CD4-positive, alpha-beta T cell treated with Interleukin-4 for 1 hour (primary cell): ENCODE data around the gene NKIRAS2.

Experiments
- DNase-seq, 2 donors: peaks; one replicate each; pipeline ENCODE4 v3.0.0-alpha.2; 2020 to 2022

Gene NKIRAS2

DNA sequence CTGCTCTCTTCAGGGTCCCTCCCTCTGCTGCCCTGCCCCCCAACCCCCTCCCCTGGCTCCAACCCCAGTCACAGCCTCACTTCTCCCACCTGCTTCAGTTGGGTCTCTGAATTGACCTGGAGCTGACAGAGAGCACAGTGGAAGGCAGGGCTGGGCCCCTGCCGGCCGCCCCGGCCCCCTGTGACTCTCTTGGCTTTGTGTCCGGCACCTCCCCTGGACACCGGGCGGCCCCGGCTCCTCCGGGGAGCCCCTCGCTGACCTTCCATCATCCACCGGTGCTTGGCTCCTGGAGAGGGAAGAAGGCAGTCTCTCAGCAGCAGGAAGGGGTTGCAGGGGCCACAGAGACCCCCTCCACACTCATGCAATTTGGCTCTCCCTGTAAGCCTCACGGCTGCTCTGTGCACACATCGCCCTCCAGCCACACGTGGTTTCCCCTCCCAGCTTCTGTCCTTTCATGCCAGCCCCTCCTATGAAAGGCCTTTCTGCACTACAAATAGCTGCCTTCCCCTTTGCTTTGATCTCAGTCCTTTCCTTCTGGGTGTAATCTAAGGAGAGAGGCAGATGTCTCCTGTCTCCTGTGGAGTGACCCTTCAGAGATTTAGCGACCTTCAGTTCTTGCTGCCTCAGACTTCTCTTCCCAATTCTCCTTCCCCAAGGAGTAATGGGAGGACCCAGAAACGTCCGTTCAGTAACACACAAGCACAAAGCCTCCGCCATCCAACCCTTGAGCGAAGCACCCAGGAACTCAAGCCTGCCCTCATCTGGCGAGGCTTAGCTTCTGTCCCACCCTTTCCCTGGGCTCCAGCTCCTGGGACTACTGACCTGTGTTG is 8.3 kb downstream of the NKIRAS2 start:
- DNase-seq = no peak

DNA sequence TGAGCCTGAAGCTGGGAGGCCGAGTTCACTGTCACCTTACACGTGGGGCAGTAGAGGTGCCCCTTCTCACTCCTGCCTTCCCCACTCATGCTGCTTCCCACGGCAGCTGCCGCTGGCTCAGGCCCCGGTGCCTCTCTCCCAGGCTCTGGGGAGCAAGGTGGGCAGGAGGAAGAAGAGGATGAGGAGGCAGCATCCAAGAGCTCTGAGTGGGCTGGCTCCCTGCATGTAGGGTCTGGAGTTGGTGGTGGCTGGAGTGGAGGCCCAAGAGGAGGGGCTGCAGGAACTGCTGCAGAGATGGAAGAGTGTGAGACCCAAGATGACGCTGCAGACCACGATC is 8.9 kb downstream of the NKIRAS2 start:
- DNase-seq = no peak

DNA sequence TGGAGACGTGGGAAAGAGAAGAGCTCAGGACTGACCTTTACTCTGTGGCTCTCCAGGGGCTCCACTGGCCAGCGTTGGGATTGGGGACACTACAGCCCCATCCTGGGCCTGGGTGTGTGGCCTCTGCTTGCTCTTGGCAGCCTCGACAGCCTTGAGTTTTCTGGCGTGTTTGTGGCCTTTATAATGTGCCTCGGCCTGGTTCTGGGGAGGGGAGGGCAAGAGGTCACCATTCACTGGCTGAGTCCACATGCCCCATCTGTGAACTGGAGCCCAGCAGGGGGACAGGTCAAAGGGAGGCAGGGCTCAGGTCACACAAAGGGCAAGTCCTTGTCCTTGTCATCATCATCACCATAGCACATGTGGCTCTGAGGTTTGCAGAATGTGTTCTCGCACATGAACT is 11.7 kb downstream of the NKIRAS2 start:
- no peak for DNase-seq

DNA sequence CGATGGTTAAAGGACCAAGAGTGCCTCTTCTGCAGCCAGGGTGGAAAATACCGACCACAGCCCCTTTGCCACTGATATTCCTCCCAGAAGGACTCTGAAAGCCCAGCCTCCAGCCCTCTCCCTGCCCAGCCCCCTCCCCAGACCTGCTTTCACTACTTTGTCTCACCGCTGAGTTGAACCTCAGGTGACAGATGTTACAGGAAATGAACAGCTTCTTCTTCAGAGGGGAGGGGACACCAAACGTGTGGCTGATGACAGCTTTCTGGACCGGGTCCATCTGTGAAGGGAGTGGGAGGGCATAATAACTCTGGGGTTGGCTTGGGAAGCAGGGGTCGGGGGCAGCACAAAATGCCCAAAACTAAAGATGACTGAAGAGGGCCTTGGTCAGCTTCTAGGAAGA is 14.2 kb downstream of the NKIRAS2 start:
- no peak for DNase-seq

DNA sequence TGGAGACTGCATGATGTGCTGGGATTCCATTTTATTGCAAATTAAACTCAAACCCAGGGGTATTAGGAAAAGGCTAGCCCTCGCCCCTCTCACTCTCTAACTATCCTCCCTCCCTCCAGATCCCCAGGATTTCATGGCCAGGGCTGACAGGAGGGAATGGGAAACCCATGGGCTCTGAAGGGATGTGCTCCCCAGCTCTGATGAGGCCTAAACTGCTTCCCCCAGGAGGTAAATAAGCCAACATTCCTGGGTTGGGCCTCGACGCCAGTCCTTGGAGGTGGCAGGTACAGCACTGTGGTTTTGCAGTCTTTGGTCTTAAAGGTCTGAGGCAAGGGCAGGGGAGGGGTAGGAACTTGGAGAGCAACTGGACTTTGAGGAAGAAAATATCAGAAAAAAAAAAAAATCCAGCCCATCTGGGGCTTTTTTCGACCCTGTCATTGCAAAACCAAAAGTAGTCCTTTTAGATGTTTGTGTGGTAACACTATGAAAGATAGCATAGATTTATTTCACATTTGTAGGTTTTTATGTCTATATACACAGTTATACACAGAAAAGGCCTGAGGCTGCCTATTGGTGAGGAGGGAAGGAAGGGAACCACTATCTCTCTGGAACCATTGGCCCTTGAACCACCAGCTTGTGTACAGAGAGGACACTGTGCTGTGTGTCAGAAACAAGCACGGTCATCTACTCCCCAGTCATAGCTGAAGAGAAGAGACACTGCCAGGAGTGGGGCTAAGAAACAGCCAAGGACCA is 18.5 kb downstream of the NKIRAS2 start:
- DNase-seq = no peak

DNA sequence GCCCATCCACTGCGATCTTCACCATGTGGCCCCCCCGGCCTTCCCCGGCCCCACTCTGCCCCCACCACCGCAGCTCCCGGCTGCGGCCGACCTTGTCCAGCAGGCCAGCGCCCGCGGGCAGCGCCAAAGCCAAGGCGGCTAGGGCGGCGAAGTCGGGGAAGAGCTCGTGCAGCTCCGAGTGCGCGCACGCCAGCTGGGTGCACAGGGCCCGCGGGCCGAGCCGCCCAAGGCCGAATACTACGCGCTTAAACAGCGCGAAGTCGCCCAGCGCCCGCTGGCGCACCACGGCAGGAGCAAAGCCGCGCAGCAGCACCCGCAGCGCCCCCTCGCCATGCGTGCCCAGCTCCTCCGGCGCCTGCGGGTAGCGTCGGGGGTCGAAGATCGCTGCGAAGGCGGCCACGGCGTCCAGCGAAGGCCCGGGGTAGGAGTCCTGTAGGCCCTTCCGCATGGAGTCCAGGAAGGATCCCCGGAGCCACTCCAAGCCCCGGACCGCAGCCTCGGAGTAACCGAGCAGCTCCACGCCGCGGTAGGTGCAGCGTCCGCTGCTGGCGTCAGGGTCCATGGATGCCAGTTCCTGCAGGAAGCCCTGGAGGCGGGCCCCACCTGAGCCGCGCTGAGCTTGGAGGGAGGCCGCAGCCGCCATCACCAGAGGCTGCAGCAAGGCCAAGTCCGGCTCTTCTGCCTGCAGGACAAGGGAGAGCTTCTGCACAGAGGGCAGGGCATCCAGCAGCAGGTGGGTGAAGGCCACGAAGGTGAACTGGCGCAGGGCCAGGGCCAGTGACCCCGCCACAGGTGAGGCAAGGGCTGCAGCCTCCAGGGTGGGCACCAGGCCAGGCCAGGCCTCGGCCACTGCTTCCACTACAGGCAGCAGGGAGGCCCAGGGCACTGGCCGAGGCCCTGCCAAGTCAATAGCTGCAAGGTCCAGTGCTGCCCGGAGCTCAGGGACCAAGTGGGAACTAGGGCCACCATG is 20.2 kb downstream of the NKIRAS2 start:
- no peak for DNase-seq

DNA sequence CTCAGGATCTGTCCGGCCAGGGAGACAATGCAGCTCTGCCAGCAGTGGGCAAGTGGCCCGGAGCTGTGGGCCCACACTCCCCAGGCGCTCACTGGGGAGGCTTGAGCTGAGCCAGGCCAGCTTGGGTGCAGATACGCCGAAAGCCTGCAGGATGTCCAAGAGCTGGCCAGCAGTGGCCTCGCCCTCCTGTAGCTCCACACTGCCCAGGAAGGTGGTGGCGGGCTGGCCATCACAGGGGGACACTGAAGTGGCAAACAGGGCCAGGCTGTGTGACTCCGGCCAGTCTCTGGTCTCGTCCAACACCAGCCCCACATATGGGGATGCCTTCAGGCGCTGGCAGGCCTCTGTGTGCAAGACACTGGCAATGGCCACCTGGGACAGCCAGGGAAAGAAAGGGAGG is 20.9 kb downstream of the NKIRAS2 start:
- DNase-seq = no peak

DNA sequence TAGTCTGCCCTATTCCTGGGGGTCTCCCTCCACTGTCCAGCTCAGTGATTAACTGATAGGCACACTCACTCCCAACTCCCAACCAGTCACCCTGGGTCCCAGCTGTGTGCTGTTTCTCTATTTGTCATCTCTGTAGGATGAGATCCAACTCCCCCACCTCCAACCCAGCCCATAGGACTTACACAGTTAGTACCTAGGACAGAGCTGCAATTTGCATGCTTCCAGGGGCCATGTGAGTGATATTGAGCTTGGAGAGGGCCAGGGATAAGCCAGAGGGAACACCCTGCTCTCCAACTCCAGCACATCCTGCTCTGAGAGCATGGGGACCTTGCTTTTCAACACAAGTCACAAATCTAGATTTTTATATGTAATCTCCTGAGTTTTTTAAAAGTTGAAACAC is 21.7 kb downstream of the NKIRAS2 start:
- DNase-seq = no peak

DNA sequence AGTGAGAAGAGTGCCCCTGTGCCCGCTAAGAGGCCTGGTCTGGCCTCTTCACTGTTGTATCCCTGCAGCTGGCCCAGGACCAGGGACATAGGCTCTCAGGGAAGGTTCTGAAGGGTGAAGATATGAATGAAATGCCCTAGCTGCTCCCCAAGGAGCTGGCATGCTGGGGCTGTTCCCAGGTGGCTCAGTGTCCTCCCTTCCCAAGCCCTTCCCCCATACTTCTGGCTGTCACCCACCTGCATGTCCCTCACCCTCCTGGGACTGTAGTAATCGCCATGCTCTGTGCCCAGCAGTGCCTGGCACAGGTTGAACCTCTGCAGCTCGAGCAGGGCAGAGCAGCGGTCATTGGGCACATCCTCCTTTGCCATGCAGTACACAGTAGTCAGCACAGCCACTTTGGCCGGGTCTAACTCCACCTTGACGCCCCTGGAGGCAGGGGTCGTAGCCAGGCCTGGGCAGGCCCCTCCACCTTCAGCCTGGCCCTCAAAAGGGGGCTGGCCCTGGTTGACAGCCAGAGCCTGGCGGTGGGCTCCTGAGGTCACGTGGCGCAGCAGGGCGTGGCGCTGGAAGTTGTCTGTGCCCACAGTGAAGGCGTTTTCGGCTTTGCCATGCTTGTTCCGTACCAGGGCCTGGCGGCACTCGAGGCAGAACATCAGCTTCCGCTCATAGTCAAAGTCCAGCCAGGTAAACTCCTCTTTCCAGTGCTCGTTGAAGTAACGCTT is 22.9 kb downstream of the NKIRAS2 start:
- DNase-seq = no peak

DNA sequence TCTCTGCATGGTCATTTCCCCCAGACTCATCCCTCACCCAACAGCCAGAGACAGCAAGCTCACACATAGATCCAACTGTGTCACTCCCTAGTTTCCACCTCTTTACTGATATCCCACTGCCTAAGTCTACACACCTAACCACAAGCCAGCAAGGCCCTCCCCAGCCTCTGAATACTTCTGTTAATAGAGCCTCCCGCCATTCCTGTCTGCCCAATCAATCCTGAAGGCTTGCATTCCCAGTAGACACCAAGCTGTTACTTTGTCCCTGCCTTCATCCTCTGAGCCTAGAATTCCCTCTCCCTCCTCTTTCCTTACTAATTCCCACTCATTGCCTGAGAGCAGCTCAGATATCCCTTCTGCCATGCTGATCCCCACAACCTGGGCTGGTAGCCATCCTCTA is 25.8 kb downstream of the NKIRAS2 start:
- DNase-seq = no peak

DNA sequence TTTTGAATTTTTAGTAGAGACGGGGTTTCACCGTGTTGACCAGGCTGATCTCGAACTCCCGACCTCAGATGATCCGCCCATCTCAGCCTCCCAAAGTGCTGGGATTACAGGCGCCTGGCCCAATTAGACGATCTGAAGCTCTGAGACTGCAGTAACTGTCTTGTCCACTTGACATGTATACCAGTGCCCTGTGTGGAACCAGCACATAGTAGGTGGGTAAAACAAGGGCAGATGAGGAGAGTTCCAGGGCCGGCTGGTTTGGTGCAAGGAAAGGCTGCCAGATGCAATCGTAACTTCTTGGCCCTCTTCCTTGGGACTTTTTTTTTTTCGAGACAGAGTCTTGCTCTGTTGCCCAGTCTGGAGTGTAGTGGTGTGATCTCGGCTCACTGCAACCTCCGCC is 27.5 kb downstream of the NKIRAS2 start:
- no peak for DNase-seq

DNA sequence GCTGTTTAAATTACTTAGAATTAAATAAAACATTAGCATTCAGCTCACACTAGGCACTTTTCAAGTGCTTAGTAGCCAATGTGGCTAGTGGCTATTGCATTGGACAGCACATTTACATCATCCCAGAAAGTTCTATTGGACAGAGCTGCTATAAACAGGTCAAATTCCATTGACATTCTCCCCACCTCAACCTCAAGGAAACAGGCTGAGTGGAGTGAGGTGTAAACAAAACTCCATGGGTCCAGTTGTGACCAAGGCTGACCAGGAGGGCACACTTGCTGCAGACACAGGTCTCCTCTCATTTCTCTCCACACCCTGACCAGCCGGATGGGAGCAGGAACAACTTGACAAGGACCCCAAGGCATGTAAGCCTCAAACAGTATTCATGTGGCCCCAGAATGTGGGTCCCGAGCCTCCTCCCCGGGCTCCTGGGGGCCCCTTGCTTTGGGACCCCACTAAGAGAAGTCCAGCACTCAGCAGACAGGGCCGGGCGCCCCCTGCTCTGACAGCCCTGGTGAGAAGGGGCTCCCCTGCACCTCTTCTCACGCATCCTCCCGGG is 30.0 kb downstream of the NKIRAS2 start:
- no peak for DNase-seq

DNA sequence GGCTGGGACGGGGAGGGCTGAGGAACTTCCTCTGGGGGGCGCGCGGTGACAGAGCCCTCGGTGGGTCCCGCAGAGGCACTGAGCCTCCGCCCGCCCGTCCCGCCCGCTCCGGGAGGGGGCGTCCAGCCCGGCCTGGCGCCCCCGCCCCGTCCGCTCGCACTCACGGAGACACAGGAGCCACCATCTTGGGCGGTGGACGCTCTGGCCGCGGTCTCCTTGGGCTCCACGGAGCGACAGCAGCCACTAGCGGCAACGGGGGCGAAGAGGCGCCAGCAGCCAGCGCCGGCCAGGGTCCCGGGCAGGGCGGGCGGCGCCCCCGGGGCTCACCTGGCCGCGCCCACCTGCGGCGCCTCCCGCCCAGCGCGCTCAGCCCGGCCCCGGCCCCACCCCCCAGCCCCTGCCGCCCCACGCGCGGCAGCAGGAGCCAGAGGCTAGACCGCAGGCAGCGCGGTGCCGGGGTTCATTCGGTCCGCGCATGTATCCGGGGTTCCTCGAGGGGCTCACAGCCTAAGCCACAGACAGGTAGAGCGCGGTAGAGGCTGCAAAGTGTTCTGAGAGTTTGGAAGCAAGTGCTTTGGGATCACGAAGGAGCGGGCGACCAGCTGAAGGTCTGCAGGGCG is 30.6 kb downstream of the NKIRAS2 start, which contains the start of gene C17orf113:
TSS of gene C17orf113 (minus strand) at position 209 of the 620 bp plus-strand sequence. CDS start 7,225 bp downstream, outside the sequence.
- peak; percentile 51 to 54 for DNase-seq

DNA sequence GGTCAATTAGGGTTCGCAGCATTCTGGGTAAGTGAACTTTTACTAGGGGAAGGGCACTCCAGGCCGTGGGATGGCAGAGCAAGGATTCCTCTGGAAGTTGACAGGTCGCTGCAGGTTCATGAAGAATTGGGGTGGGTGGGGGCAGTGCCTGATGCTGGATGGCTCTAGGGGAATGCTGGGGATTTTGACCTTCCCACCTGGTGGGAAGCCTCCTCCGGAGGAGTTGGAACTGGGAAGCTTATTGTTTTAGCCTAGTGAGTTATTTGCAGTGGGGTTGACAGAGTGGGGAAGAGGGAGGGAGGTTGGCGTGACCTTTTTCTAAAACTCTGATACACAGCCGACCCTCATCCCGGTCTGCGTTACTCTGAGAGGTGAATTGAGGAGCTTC is 31.1 kb downstream of the NKIRAS2 start:
- DNase-seq = no peak

DNA sequence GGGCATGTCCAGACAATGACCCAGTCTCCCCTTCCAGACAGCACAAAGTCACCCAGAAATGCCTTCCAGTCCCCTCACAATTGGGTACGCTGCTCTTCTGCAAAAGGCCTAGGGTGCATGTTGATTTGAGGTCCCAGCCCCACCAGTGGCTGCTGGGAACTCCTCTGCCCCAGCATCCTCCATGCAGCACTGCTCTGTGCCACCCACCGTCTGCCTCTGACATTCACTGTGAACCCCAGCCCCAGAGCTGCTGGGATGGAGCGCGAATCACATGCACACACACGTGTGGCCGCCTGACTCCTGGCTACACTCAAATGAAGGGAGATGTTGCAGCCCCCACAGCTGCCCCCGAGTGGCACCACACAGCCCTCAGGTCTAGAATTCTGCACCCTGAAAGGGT is 31.8 kb downstream of the NKIRAS2 start:
- DNase-seq = no peak

DNA sequence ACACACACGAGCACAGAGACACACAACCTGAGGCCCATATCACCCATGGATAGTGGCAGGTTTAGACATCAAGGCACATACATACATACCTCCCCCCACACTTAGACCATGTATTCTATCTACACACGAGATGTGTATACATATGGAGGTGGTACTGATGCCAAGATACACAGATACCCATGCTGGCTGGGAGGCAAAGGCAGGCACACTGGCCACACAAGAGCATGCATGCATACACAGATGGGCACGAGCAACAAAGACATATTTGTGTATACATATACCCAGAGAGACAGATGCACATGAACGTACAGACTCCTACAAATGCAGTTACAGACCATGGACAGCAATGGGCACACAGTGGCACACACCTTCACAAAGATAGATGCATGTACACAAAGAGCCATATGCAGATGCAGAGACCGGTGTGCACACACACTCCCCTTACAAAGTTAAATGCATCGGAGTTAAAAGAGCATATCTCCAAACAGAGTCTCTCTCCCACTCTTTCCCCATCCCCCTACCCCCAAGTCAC is 32.5 kb downstream of the NKIRAS2 start:
- DNase-seq = no peak

DNA sequence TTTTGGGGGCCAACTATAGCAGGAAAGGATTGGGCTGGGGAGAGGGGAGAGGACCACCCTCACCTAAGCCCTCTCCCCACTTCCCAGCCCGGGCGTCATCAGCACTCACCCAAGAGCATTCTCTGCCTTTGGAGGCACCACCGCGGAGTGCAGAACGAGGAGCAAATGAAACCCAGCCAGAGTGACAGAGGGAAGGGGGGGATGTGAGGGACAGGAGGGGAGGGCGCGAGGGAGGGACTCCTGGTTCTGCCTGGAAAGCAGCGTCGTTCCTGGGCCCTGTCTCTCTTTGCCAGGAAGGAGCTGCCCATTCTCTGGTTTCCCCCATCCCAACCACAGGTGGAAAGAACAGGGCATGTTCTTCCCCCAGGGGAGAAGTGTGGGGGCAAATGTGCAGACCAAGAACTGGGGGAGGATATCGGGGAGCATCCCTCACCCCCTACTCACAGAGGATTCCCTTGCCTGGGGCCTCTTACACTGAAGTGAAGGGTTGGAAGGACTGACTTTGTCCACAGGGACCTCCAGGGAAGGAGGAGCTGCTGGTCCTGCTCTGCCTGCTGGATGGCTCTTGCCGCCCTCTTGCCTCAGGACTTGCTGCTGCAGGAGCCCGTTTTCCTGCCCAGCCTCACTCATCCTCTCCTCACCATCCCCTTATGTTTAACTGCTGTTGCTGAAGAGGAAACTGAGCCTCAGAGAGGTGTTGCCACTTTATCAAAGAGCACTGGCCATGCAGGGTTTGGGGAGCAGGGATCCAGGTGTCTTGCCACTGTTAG is 34.0 kb downstream of the NKIRAS2 start:
- no peak for DNase-seq

DNA sequence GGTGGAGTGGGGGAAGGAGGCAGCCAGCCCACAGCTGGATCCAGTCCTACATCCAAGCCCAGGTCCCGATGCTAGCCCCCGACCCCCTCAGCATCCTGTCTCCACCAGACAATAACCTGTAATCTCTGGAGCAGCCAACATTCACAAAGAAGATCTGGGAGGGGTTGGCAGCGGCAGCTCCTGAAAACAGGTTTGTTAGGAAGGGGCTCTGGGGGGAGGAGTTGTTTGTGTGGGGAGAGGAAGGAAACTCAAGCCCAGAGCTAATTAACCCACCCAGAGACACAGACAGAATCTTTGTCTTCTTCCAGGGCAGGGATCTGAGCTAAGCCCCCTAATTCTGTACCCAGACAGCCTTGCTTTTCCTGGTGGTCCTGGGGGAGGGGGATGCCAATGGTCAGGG is 35.1 kb downstream of the NKIRAS2 start:
- no peak for DNase-seq

DNA sequence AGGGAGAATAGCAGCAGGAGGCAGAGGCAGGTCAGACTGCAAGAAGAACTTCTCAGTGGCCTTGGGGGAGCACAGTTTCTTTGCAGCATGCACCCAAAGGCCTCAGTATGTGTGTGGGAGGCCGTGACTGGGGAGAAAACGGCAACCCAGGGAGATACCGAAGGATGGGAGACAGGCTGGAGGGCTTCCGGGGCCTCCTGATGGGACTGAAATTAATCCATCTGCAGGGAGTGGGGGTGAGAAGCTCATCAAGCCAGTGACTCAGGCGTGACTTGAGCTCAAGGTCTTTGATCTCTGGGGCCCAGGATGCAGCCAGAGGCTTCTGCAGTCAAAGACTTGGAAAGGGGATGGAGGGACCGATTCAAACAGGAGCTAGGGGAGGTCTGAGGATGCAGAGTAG is 35.6 kb downstream of the NKIRAS2 start:
- DNase-seq = no peak

DNA sequence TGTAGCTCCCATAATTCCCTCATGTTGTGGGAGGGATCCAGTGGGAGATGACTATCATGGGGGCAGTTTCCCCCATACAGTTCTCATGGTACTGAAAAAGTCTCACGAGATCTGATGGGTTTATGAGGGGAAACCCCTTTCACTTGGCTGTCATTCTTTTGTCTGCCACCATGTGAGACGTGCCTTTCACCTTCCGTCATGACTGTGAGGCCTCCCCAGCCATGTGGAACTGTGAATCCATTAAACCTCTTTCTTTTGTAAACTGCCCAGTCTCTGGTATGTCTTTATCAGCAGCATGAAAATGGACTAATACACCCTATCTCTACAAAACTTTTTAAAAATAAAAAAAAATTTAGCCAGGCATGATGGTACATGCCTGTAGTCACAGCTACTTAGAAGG is 36.7 kb downstream of the NKIRAS2 start:
- no peak for DNase-seq

DNA sequence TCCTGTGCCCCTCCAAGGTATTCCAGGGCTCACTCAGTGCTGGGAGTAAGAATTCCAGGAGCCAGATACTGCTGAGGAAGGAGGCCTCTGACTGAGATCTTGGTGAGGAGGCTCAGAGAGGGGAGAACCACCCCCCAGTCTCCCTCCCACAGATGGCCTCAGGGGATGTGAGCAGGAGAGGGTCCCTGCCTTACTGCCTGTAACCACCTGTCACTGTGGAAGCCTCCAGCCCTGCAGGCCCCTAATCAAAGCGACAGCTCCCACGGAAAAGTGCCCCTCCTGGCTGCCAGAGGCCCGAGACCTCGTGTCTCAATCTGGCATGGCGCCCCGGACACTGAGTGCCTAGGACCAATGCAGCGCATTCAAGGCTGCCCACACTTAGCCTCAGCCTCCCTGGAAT is 38.2 kb downstream of the NKIRAS2 start:
- DNase-seq = no peak
